Measurements from ENCODE around the gene SPOPL. TPM values are rescaled to one million over a fixed set of nuclear protein-coding genes. Genes with fewer than 3 reads are reported as not detected.

Gene SPOPL
- total and polyA plus RNA-seq, 2 of the 4 experiments (the other 2 are of a cell fraction), result 4.8 to 20.3 TPM

- peaks cover 2% of the 10 kb centered on the region; the same call in 1 of the 2 replicates for H3K36me3 ChIP-seq (ENCODE audit: control insufficient read depth, insufficient read depth, low read length)
- H3K4ac ChIP-seq (ENCODE audit: low read depth, low read length), result no peak overlapping the region
- peaks cover 18 to 21% of the 10 kb centered on the region in 2 experiments; a peak in 3 of 4 replicates for H3K79me1 ChIP-seq (ENCODE audit: low read depth in 1 of 2, low read length in 2 of 2)
- 40% methylated on average over 1 of the region's 3 CpGs; no CpG with 5 or more reads in 1 of the 2 experiments for WGBS, 2 experiments (ENCODE audit: extremely low coverage in 2 of 2, insufficient read length in 1 of 2)
- intact Hi-C loops (cut with micrococcal nuclease) (no loop called here), in situ Hi-C loops (cut with MboI; ENCODE audit: low sequenced_read_pairs) (no loop called here), dilution Hi-C loops (cut with HindIII; ENCODE audit: low sequenced_read_pairs, unreplicated experiment) (no loop called here)
- no peak overlapping the region for H3K18ac ChIP-seq (ENCODE audit: low read depth, low read length)
- H2BK15ac ChIP-seq (ENCODE audit: low read depth, low read length), result no peak overlapping the region
- H2AK9ac ChIP-seq (replicated peaks; ENCODE audit: low read depth, low read length, poor library complexity), result no peak overlapping the region
- H3K4me2 ChIP-seq (ENCODE audit: low read depth, low read length), result no peak overlapping the region
- H3K4me3 ChIP-seq (ENCODE audit: insufficient read depth, low read depth, low read length), result no peak overlapping the region
- no peak overlapping the region for H4K91ac ChIP-seq (ENCODE audit: insufficient read depth, low read depth, low read length)
- H3K9me3 ChIP-seq (ENCODE audit: control insufficient read depth, insufficient read depth, low read length), result no peaks in the 10 kb centered on the region; the same call in 1 of the 2 replicates
- H4K20me1 ChIP-seq (ENCODE audit: insufficient read depth, low read length), result peaks cover 9% of the 10 kb centered on the region; the same call in 1 of the 2 replicates
- no peak overlapping the region for H3K23ac ChIP-seq (ENCODE audit: low read depth, low read length)
- DNase-seq (no peak), ATAC-seq (ENCODE audit: low read depth) (no peak)
- H3K27me3 ChIP-seq (ENCODE audit: control insufficient read depth, insufficient read depth, low read length), result no peaks in the 10 kb centered on the region
- ChIA-PET CTCF (no interaction called here), POLR2A (ENCODE audit: unreplicated experiment) (no interaction called here)
- no peak overlapping the region for H2BK20ac ChIP-seq (ENCODE audit: low read depth, low read length)
- H4K8ac ChIP-seq (ENCODE audit: low read depth in 2 of 2, low read length in 2 of 2), result no peak overlapping the region
- H3K56ac ChIP-seq (ENCODE audit: extremely low read depth, insufficient read depth, low read length), result no peak overlapping the region
- no peak overlapping the region for H4K5ac ChIP-seq (ENCODE audit: low read depth, low read length)
- no peak overlapping the region for H2BK120ac ChIP-seq (ENCODE audit: low read depth, low read length)
- H2AFZ ChIP-seq (replicated peaks; ENCODE audit: low read length, poor library complexity), result no peak overlapping the region
- H3K4me1 ChIP-seq (ENCODE audit: control insufficient read depth, insufficient read depth, low read length), result no peaks in the 10 kb centered on the region
- no peak overlapping the region for H3K14ac ChIP-seq (replicated peaks; ENCODE audit: low read depth, low read length)
- H3K9me1 ChIP-seq (ENCODE audit: insufficient read depth, low read length), result peaks cover 7% of the 10 kb centered on the region; the same call in 1 of the 2 replicates
- TF ChIP-seq NFE2L2 (IDR thresholded peaks at IDR 0.05; ENCODE audit: low read depth, low read length) (no peak), RCOR1 (IDR thresholded peaks at IDR 0.05; ENCODE audit: insufficient replicate concordance, low read length) (no peak), SMC3 (IDR thresholded peaks at IDR 0.05; ENCODE audit: low read depth, low read length) (no peak), RFX5 (IDR thresholded peaks at IDR 0.05; ENCODE audit: low read depth, low read length) (no peak), CHD1 (IDR thresholded peaks at IDR 0.05; ENCODE audit: low read depth, low read length) (no peak)
- no peak overlapping the region for H3K9ac ChIP-seq (ENCODE audit: low read depth, low read length)
- H2AK5ac ChIP-seq (ENCODE audit: low read depth, low read length), result no peak overlapping the region
- no peak overlapping the region for H2BK5ac ChIP-seq (ENCODE audit: low read depth, low read length, poor library complexity, severe bottlenecking)
- no peak overlapping the region for H3K27ac ChIP-seq (ENCODE audit: insufficient read depth, low read length)
- BruUV-seq (replicated peaks), result no TSS peak
Observed at GRCh38 chr2:138531913-138532312, 30.3 kb downstream of the SPOPL start.
